HTR-8/SVneo (cell line): ENCODE data around the gene LRRN1.
"Not testable (repeated sequence)": the region's sequence is repeated elsewhere in the genome, so short reads cannot be mapped to it uniquely, and the experiment has no call there.

ENCODE experiments used
- DNase-seq: peaks from one replicate; pipeline ENCODE4 v3.0.0; 2011; ENCODE audit warnings: low spot score, mixed read lengths; ENCODE audit not compliant: insufficient read length
- FAIRE-seq: peaks from 2 replicates; lab custom pipeline; 2011; peaks lifted over from hg19 to GRCh38; lab: Jason Lieb, UNC

LRRN1 gene

DNA sequence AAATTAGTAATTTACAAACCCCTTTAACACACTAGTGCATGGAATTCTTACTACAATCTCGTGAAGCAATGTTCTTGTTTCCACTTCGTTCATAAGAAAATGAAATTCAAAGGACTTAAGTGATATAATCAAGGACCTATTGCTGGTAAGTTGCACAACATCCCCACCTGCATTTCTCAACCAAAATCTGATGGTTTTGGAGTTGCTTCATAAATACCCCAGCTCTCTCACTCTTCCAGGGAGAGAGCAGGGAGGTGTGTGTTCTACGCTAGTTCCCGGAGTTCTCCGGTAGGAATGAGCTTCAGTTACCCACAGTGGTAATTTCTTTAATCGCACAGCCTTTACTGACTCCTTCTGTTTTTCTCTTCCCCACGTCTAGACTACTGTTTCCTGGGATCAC, 81.8 kb downstream of the LRRN1 start:
- FAIRE-seq: no peak
- no peak for DNase-seq

GRCh38 chr3:3887311-3887710, 88.1 kb downstream of the LRRN1 start:
- FAIRE-seq, DNase-seq: not testable (repeated sequence)

DNA sequence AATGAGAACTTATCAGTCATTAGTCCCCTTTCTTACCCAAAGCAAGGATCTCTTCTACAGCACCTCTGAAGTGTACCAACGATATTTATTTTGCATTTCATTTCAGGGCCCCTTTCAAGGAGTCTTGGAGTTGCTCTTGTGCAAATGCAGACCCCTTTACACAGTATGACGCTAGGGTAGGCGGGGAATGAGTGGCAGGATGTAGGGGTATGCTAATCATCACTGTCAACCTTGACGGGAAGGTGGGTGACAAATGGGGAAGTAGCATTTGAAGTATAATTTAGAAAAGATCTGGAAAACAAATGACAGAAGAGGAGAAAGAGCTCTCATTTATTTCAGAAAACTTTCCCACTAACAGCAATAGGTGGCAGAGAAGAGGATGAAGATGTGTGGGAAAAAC, 94.4 kb downstream of the LRRN1 start:
- DNase-seq (no peak), FAIRE-seq (no peak)
